Mesenchymal stem cell (in vitro differentiated cells and primary cell): Measurements from ENCODE around the gene RIMS4.

Source experiments
- DNase-seq: peaks from one replicate; pipeline ENCODE4 v3.0.0-alpha.2; 2013
- H2AFZ ChIP-seq: one replicate; pipeline ENCODE4 v1.6.1; 2013; ENCODE audit warnings: low read depth, mild to moderate bottlenecking, control low read depth, inconsistent platforms, low read length, moderate library complexity
- H2AK5ac ChIP-seq: 2 replicates; pipeline ENCODE4 v1.6.1; 2013; ENCODE audit warnings: low read length, moderate library complexity, mild to moderate bottlenecking, inconsistent platforms; ENCODE audit not compliant: severe bottlenecking
- H2BK120ac ChIP-seq: one replicate; pipeline ENCODE4 v1.6.1; 2013; ENCODE audit warnings: low read depth, mild to moderate bottlenecking, inconsistent platforms, low read length, moderate library complexity
- H2BK12ac ChIP-seq, 2 experiments: one replicate each; pipeline ENCODE4 v1.6.1; 2013; ENCODE audit warnings: inconsistent platforms in 2 of 2, low read length in 2 of 2, mild to moderate bottlenecking in 2 of 2, moderate library complexity in 2 of 2, control low read depth in 1 of 2
- H2BK15ac ChIP-seq: one replicate; pipeline ENCODE4 v1.6.1; 2013; ENCODE audit warnings: mild to moderate bottlenecking, low read depth, inconsistent platforms; ENCODE audit not compliant: poor library complexity, severe bottlenecking
- H2BK5ac ChIP-seq: 2 replicates; pipeline ENCODE4 v1.6.1; 2013; ENCODE audit warnings: low read depth, mild to moderate bottlenecking, low read length, control low read depth, inconsistent platforms; ENCODE audit not compliant: poor library complexity, severe bottlenecking
- H3K14ac ChIP-seq, 2 experiments: one replicate each; pipeline ENCODE4 v1.6.1; 2013; ENCODE audit warnings: inconsistent platforms in 2 of 2, low read length in 2 of 2, control low read depth in 1 of 2, mild to moderate bottlenecking in 1 of 2, moderate library complexity in 1 of 2
- H3K18ac ChIP-seq, 2 experiments: one replicate each; pipeline ENCODE4 v1.6.1; 2013; ENCODE audit warnings: inconsistent platforms in 2 of 2, low read length in 2 of 2, control low read depth in 1 of 2, low read depth in 1 of 2, mild to moderate bottlenecking in 1 of 2
- H3K23ac ChIP-seq, 2 experiments: one replicate each; pipeline ENCODE4 v1.6.1; 2013; ENCODE audit warnings: inconsistent platforms in 2 of 2, low read length in 2 of 2, mild to moderate bottlenecking in 2 of 2, moderate library complexity in 2 of 2, control low read depth in 1 of 2
- H3K27ac ChIP-seq: 2 replicates; pipeline ENCODE4 v1.5.1; 2013; ENCODE audit warnings: mild to moderate bottlenecking, moderate library complexity, low read length, control low read depth, inconsistent platforms; ENCODE audit not compliant: poor library complexity, severe bottlenecking
- H3K27me3 ChIP-seq, 2 experiments: 2 replicates each; pipeline versions ENCODE4 v1.6.1 to v1.7.0; 2013; ENCODE audit warnings: low read length in 2 of 2, mild to moderate bottlenecking in 2 of 2, moderate library complexity in 2 of 2, control low read depth in 1 of 2, inconsistent platforms in 1 of 2; ENCODE audit not compliant: control insufficient read depth in 1 of 2, insufficient read depth in 1 of 2
- H3K36me3 ChIP-seq, 2 experiments: 2 replicates each; pipeline versions ENCODE4 v1.6.1 to v1.7.0; 2013; ENCODE audit warnings: low read length in 2 of 2, control low read depth in 1 of 2, inconsistent platforms in 1 of 2, low read depth in 1 of 2, mild to moderate bottlenecking in 1 of 2; ENCODE audit not compliant: insufficient read depth in 2 of 2, control insufficient read depth in 1 of 2
- H3K4ac ChIP-seq, 2 experiments: one replicate each; pipeline ENCODE4 v1.6.1; 2013; ENCODE audit warnings: inconsistent platforms in 2 of 2, low read length in 2 of 2, mild to moderate bottlenecking in 2 of 2, moderate library complexity in 2 of 2, control low read depth in 1 of 2, low read depth in 1 of 2
- H3K4me1 ChIP-seq: 2 replicates; pipeline ENCODE4 v1.6.1; 2013; ENCODE audit warnings: low read depth, low read length, control low read depth; ENCODE audit not compliant: control insufficient read depth, insufficient read depth
- H3K4me2 ChIP-seq: 2 replicates; pipeline ENCODE4 v1.6.1; 2013; ENCODE audit warnings: low read length, mild to moderate bottlenecking, inconsistent platforms; ENCODE audit not compliant: poor library complexity, severe bottlenecking
- H3K4me3 ChIP-seq, 2 experiments: 2 replicates each; pipeline versions ENCODE4 v1.5.1 to v1.7.0; 2013; ENCODE audit warnings: low read length in 2 of 2, mild to moderate bottlenecking in 2 of 2, control low read depth in 1 of 2, low read depth in 1 of 2; ENCODE audit not compliant: insufficient read depth in 1 of 2
- H3K79me1 ChIP-seq: replicated peaks from 2 replicates; pipeline ENCODE4 v1.6.1; 2013; ENCODE audit warnings: mild to moderate bottlenecking, control low read depth, low read length, inconsistent platforms; ENCODE audit not compliant: poor library complexity, severe bottlenecking
- H3K9ac ChIP-seq: 2 replicates; pipeline ENCODE4 v1.7.0; 2013; ENCODE audit warnings: mild to moderate bottlenecking, low read length, moderate library complexity
- H3K9me3 ChIP-seq: 2 replicates; pipeline ENCODE4 v1.7.0; 2013; ENCODE audit warnings: mild to moderate bottlenecking, low read length; ENCODE audit not compliant: control insufficient read depth
- H4K8ac ChIP-seq: one replicate; pipeline ENCODE4 v1.6.1; 2013; ENCODE audit warnings: inconsistent platforms, mild to moderate bottlenecking, low read length, moderate library complexity
- H4K91ac ChIP-seq: one replicate; pipeline ENCODE4 v1.6.1; 2013; ENCODE audit warnings: mild to moderate bottlenecking, low read length, inconsistent platforms
- WGBS: methylation state at CpG from one replicate; pipeline ENCODE4 v1.1.7; 2013; ENCODE audit warnings: mixed read lengths; 5-methylcytosine and 5-hydroxymethylcytosine counted together

Gene RIMS4

GRCh38 chr20:44762466-44763140 lies 47.7 kb downstream of the RIMS4 start:
- Histone ChIP-seq H3K9me3 (peaks cover 3% of the 10 kb centered on the region), H2BK120ac (no peak overlapping the region), H2BK5ac (no peak overlapping the region), H2AFZ (no peak overlapping the region), H4K8ac (no peak overlapping the region), H3K79me1 (no peaks in the 10 kb centered on the region), H4K91ac (no peak overlapping the region), H3K9ac (no peak overlapping the region), H2BK12ac (no peak overlapping the region), H2AK5ac (no peak overlapping the region), H3K27me3 (peaks cover 47 to 60% of the 10 kb centered on the region in 2 experiments), H3K23ac (no peak overlapping the region), H3K27ac (no peak overlapping the region), H3K4me1 (no peaks in the 10 kb centered on the region), H3K14ac (no peak overlapping the region), H3K4me3 (no peak overlapping the region), H3K18ac (no peak overlapping the region), H3K4me2 (no peak overlapping the region), H3K4ac (no peak overlapping the region), H2BK15ac (no peak overlapping the region), H3K36me3 (no peaks in the 10 kb centered on the region)
- no peak for DNase-seq
- 71% methylated on average over 10 of the region's 10 CpGs for WGBS

GRCh38 chr20:44761423-44761822 lies 48.9 kb downstream of the RIMS4 start:
- no peak overlapping the region for H3K14ac ChIP-seq
- no peak overlapping the region for H4K8ac ChIP-seq
- H3K23ac ChIP-seq = no peak overlapping the region
- no peak overlapping the region for H3K4me2 ChIP-seq
- H2AK5ac ChIP-seq = no peak overlapping the region
- no peak overlapping the region for H4K91ac ChIP-seq
- H3K4me3 ChIP-seq = no peak overlapping the region
- no peaks in the 10 kb centered on the region for H3K79me1 ChIP-seq
- no peak overlapping the region for H3K18ac ChIP-seq
- no peak for DNase-seq
- no peaks in the 10 kb centered on the region for H3K36me3 ChIP-seq
- H3K9ac ChIP-seq = no peak overlapping the region
- peaks cover 45 to 59% of the 10 kb centered on the region in 2 experiments for H3K27me3 ChIP-seq
- 76% methylated on average over 3 of the region's 3 CpGs for WGBS
- H3K27ac ChIP-seq = no peak overlapping the region
- H2AFZ ChIP-seq = no peak overlapping the region
- H3K9me3 ChIP-seq = peaks cover 3% of the 10 kb centered on the region
- H3K4ac ChIP-seq = no peak overlapping the region
- no peak overlapping the region for H2BK15ac ChIP-seq
- H2BK12ac ChIP-seq = no peak overlapping the region
- no peak overlapping the region for H2BK5ac ChIP-seq
- H3K4me1 ChIP-seq = no peaks in the 10 kb centered on the region
- no peak overlapping the region for H2BK120ac ChIP-seq

- Histone ChIP-seq H3K23ac (no peak overlapping the region), H2BK12ac (no peak overlapping the region), H4K8ac (no peak overlapping the region), H4K91ac (no peak overlapping the region), H3K14ac (no peak overlapping the region), H2BK5ac (no peak overlapping the region), H3K4me3 (no peak overlapping the region), H2AK5ac (no peak overlapping the region), H3K18ac (no peak overlapping the region), H2BK120ac (no peak overlapping the region), H3K27ac (no peak overlapping the region), H3K4ac (no peak overlapping the region), H3K9me3 (no peaks in the 10 kb centered on the region), H3K36me3 (no peaks in the 10 kb centered on the region), H3K4me2 (no peak overlapping the region), H3K27me3 (peaks cover 49 to 60% of the 10 kb centered on the region in 2 experiments), H2BK15ac (no peak overlapping the region), H3K79me1 (no peaks in the 10 kb centered on the region), H3K4me1 (no peaks in the 10 kb centered on the region), H2AFZ (no peak overlapping the region), H3K9ac (no peak overlapping the region)
- no peak for DNase-seq
- WGBS = 80% methylated on average over 1 of the region's 1 CpG
Measured at GRCh38 chr20:44759595-44759994, 50.8 kb downstream of the RIMS4 start.

- H3K23ac ChIP-seq = no peak overlapping the region
- no peaks in the 10 kb centered on the region for H3K9me3 ChIP-seq
- no peaks in the 10 kb centered on the region for H3K4me1 ChIP-seq
- no peak overlapping the region for H3K27ac ChIP-seq
- peaks cover 60 to 61% of the 10 kb centered on the region in 2 experiments for H3K27me3 ChIP-seq
- H3K4ac ChIP-seq = no peak overlapping the region
- no peak overlapping the region for H3K18ac ChIP-seq
- H3K4me3 ChIP-seq = no peak overlapping the region
- H3K4me2 ChIP-seq = no peak overlapping the region
- H2AFZ ChIP-seq = no peak overlapping the region
- no peak overlapping the region for H4K8ac ChIP-seq
- H4K91ac ChIP-seq = no peak overlapping the region
- H2BK5ac ChIP-seq = no peak overlapping the region
- no peak overlapping the region for H2AK5ac ChIP-seq
- no peak overlapping the region for H2BK15ac ChIP-seq
- H3K14ac ChIP-seq = no peak overlapping the region
- no peak for DNase-seq
- H2BK120ac ChIP-seq = no peak overlapping the region
- no peaks in the 10 kb centered on the region for H3K36me3 ChIP-seq
- H3K9ac ChIP-seq = no peak overlapping the region
- H3K79me1 ChIP-seq = no peaks in the 10 kb centered on the region
- H2BK12ac ChIP-seq = no peak overlapping the region
- 81% methylated on average over 10 of the region's 10 CpGs for WGBS
Measured at GRCh38 chr20:44758247-44759101, 51.9 kb downstream of the RIMS4 start.
